HepG2 (cell line): ENCODE results near the gene HPD. TPM values are rescaled to one million over a fixed set of nuclear protein-coding genes. Genes with fewer than 3 reads are reported as not detected.

Experiments used
- ATF6 ChIP-seq: sonication (generic); formaldehyde crosslinking; conservative IDR thresholded peaks from 2 replicates; pipeline ENCODE4 v1.4.0; 2020; ENCODE audit warnings: missing genetic modification reagents
- BHLHE40 ChIP-seq: IDR thresholded peaks from 2 replicates; pipeline ENCODE4 v1.6.1; 2011; ENCODE audit warnings: low read length, improper control_type of control experiment
- CENPT ChIP-seq: sonication (generic); formaldehyde crosslinking; IDR thresholded peaks from 2 replicates; pipeline ENCODE4 v1.8.0; 2022; ENCODE audit warnings: low read depth, mild to moderate bottlenecking, moderate library complexity, missing genetic modification reagents
- E2F5 ChIP-seq: sonication (generic); formaldehyde crosslinking; conservative IDR thresholded peaks from 2 replicates; pipeline ENCODE4 v1.4.0; 2020; ENCODE audit warnings: missing genetic modification reagents
- FOXC1 ChIP-seq: sonication (generic); formaldehyde crosslinking; IDR thresholded peaks from 2 replicates; pipeline ENCODE4 v1.8.0; 2022; ENCODE audit warnings: mild to moderate bottlenecking, missing genetic modification reagents, borderline replicate concordance
- GFI1 ChIP-seq: sonication (generic); formaldehyde crosslinking; IDR thresholded peaks from 2 replicates; pipeline ENCODE4 v1.5.0; 2020; ENCODE audit warnings: missing genetic modification reagents, mild to moderate bottlenecking, borderline replicate concordance
- GMEB2 ChIP-seq: IDR thresholded peaks from 2 replicates; pipeline ENCODE4 v1.6.1; 2016; ENCODE audit warnings: missing biosample characterization, missing genetic modification reagents, low read depth
- HMGXB3 ChIP-seq: sonication (generic); formaldehyde crosslinking; IDR thresholded peaks from 2 replicates; pipeline ENCODE4 v1.4.0; 2020; ENCODE audit warnings: missing genetic modification reagents, borderline replicate concordance
- SRSF9 ChIP-seq: fragments of 200-400 bp; formaldehyde crosslinking; IDR thresholded peaks from 2 replicates; pipeline ENCODE4 v1.6.1; 2018; ENCODE audit warnings: borderline replicate concordance, mild to moderate bottlenecking, low read depth, low read length; ENCODE audit not compliant: insufficient read depth, poor library complexity, severe bottlenecking
- ZNF335 ChIP-seq: sonication (generic); formaldehyde crosslinking; IDR thresholded peaks from 2 replicates; pipeline ENCODE4 v1.4.0; 2020; ENCODE audit warnings: missing genetic modification reagents
- ZNF503 ChIP-seq: sonication (generic); formaldehyde crosslinking; IDR thresholded peaks from 2 replicates; pipeline ENCODE4 v1.4.0; 2020; ENCODE audit warnings: missing genetic modification reagents
- ZNF770 ChIP-seq: sonication (generic); formaldehyde crosslinking; IDR thresholded peaks from 2 replicates; pipeline ENCODE4 v1.5.0; 2020; ENCODE audit warnings: mild to moderate bottlenecking, missing genetic modification reagents
- ZNF773 ChIP-seq: sonication (generic); formaldehyde crosslinking; IDR thresholded peaks from 2 replicates; pipeline ENCODE4 v1.4.0; 2020; ENCODE audit warnings: missing genetic modification reagents, borderline replicate concordance
- ZNF776 ChIP-seq: sonication (generic); formaldehyde crosslinking; IDR thresholded peaks from 2 replicates; pipeline ENCODE4 v1.4.0; 2020; ENCODE audit warnings: mild to moderate bottlenecking, missing genetic modification reagents
- polyA plus RNA-seq, 8 experiments: library from polyadenylated mRNA; depleted of rRNA in 3 of 8; stranded (reverse) in 7 of 8; unstranded in 1 of 8; fragments of >200 nt; fragmentation: Illumina TruSeq in 4 of 8; extraction: Trizol in 4 of 8; gene quantifications; 2 replicates each; pipeline versions ENCODE4 v1.2.1 to v1.2.3, GENCODE V29; 2011 to 2016; ENCODE audit warnings: low read depth in 4 of 8, missing spikeins in 1 of 8, mixed read lengths in 1 of 8; ENCODE audit not compliant: insufficient read depth in 1 of 8
- total RNA-seq, 5 experiments: library from RNA; depleted of rRNA; stranded (reverse); fragments of >200 nt; fragmentation: Illumina TruSeq; extraction: Trizol; gene quantifications; 2 replicates each; pipeline ENCODE4 v1.2.3, GENCODE V29; 2016; ENCODE audit warnings: low read depth in 1 of 5

HPD gene
- total and polyA plus RNA-seq, 2 of the 13 experiments (the other 11 are each of a cell fraction or from before 2014, with no cell fraction given): 120 to 195 TPM

GRCh38 chr12:121793838-121794533 lies 64.7 kb downstream of the HPD start (continued):
- no peak for TF ChIP-seq ATF6
- peak; percentile 78; the same call in 1 of the 2 replicates for TF ChIP-seq ZNF776 (CRISPR knock-in tag)
- no peak for TF ChIP-seq ZNF335 (CRISPR knock-in tag)
- no peak for TF ChIP-seq HMGXB3
- TF ChIP-seq E2F5 (CRISPR knock-in tag): no peak
- no peak for TF ChIP-seq SRSF9
- TF ChIP-seq CENPT (CRISPR knock-in tag): peak; percentile 51; the same call in 1 of the 2 replicates
- TF ChIP-seq FOXC1: peak; percentile 87
- no peak for TF ChIP-seq ZNF773 (CRISPR knock-in tag)
- TF ChIP-seq ZNF770 (CRISPR knock-in tag): no peak; the same call in 1 of the 2 replicates
- peak; percentile 63; the same call in 1 of the 2 replicates for TF ChIP-seq GMEB2 (CRISPR knock-in tag)
- TF ChIP-seq GFI1 (CRISPR knock-in tag): peak; percentile 46; the same call in 1 of the 2 replicates
- peak; percentile 73; the same call in 1 of the 2 replicates for TF ChIP-seq ZNF503 (CRISPR knock-in tag)
- TF ChIP-seq BHLHE40: 0 out of 2 replicates have a peak, but pooled peaks have one; percentile 32
